GM20000 (cell line): Measurements from ENCODE around the gene RFX8.

ENCODE experiments used
- DNase-seq: peaks from one replicate; pipeline ENCODE4 v3.0.0; 2012; ENCODE audit warnings: low spot score
- TF ChIP-seq, protein P1 (sequence below): IDR thresholded peaks from 2 replicates; pipeline ENCODE4 v1.5.1; 2012; ENCODE audit warnings: mild to moderate bottlenecking, control low read depth; ENCODE audit errors: extremely low read depth, missing control alignments

Gene RFX8

DNA sequence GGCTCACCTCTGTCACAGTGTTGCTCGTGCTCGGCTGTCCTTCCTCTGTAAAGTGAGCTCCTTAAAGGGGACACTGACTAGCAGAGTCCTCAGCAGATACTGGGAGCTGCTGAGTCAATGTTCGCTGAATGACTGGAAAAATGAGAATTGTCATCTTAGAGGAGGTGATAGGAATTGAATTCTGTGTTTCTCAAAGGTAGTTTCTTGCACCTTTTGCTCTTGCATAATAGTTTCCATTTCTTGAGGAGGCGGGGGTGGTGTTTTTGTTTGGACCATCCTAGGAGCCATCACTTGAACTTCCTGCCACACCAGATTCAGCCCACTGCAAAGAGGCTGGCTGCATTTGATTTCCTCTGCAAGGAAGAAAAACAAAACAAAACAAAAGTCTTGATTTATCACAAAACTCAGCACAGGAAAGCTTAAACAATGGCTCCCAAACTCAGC, 11.4 kb upstream of the RFX8 start:
- TF ChIP-seq, protein P1, sequence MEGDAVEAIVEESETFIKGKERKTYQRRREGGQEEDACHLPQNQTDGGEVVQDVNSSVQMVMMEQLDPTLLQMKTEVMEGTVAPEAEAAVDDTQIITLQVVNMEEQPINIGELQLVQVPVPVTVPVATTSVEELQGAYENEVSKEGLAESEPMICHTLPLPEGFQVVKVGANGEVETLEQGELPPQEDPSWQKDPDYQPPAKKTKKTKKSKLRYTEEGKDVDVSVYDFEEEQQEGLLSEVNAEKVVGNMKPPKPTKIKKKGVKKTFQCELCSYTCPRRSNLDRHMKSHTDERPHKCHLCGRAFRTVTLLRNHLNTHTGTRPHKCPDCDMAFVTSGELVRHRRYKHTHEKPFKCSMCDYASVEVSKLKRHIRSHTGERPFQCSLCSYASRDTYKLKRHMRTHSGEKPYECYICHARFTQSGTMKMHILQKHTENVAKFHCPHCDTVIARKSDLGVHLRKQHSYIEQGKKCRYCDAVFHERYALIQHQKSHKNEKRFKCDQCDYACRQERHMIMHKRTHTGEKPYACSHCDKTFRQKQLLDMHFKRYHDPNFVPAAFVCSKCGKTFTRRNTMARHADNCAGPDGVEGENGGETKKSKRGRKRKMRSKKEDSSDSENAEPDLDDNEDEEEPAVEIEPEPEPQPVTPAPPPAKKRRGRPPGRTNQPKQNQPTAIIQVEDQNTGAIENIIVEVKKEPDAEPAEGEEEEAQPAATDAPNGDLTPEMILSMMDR = no peak
- DNase-seq = no peak

DNA sequence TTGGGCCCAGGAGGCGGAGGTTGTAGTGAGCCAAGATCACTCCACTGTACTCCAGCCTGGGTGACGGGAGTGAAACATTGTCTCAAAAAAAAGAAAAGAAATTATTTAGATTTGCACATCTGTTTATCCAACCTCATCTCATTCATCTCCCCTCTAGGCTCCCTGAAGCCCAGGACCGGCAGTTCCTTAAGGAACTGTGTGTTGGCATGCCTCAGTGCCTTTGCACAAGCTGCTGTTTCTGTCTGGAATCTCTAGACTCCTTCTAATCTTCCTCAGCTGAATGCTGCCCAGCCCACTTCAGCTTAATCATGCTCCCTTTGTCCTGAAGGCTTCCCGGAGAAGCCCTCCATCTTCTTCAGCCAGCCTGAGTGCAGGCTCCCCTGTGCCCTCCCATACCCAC, 10.9 kb upstream of the RFX8 start:
- TF ChIP-seq, protein P1 = no peak
- no peak for DNase-seq

DNA sequence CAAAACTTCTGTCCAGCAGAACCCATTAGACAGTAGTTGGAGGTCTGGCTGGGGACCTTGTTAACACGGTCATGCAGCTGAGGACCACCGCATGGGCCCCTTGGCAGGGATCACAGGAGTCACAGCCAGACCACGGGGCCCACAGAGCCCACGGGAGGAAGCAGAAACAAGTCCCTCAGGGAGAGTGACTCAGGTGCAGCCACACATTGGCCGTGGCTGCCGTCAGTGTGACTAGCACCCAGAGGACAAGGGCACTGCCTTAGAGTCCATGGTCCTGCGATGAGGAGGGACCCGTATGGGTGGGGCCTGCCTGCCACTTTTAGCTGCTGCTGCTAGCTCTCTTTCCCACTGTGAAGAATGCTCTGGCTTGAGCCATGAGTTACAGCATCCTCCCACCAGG, 5.9 kb upstream of the RFX8 start:
- TF ChIP-seq, protein P1 = no peak

DNA sequence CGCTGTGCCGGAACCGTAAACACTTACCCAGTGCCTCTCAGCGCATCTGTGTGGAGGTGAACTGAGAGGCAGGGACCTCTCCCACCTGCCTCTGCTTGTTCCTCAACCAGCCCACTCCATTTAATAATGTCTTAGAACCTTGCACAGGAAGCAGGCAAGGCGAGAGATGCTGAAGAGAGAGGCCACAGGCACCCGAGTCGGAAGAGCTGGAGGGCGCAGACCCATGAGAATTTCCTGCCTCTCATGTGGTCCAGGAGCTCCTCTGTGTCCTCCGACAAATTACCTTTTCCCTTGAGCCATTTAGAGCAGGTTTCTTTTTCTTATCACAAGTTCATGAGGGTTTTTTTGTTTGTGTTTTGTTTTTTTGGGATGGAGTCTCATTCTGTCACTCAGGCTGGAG, 4.9 kb upstream of the RFX8 start:
- TF ChIP-seq, protein P1 = no peak

More for the DNA sequence above, 5.9 kb upstream of the RFX8 start:
- DNase-seq = no peak

DNA sequence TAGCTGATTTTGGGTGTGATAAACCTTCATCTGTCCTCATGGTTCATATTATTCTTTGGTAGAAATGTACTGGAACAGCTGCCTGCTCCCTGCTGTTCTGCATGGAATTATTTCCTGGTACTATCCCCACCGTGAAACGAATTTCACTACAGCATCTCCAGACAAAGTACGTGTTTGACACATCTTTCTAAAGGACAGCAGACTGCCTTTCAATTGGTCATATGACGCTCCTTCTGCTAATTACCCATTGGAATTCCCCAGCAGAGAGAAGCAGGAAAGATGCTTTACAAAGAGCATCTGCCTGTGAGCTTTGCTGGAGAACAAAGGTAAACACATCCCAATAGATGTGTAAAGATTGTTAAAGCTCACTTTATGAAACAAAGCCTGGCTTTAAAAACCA, 4.4 kb upstream of the RFX8 start:
- TF ChIP-seq, protein P1 = no peak
- DNase-seq = no peak

More for the DNA sequence above, 4.9 kb upstream of the RFX8 start:
- no peak for DNase-seq

DNA sequence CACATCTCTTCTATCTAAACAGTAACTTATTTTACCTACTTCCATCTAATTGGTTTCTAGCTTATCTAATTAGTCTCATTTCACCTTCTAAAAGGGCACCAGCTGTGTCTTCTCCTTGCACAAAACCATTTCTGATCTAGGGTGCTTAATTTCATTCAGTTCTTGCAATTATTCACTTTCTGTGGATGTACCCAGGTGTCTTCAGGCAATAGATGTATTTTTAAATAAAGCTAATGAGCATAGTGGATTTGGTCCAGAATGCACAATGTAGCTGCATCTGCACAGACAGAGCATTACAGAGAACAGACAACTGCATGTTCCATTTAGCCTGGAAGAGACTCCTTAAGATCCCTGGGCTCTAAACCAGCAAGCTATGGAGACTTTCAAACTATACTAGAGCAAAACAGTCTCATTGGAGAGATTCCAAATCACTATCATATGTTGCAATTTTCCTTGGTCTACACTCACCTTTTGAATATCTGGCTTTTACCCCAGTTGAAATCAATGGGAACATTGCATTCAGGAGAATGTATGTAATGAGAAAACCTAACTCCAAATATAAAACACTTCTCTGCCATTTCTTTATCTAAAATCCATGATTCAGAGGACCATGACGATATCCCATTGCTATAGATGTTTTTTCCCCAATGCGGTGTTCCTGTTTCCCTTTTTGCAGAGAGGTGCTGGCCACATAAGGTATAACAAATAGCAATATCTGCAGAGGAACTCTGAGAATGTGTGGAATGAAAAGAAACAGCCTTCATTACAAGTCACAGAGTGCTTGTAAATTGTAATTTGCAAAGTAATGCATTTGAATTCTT, 3.5 kb upstream of the RFX8 start:
- DNase-seq = no peak
- TF ChIP-seq, protein P1 = no peak

DNA sequence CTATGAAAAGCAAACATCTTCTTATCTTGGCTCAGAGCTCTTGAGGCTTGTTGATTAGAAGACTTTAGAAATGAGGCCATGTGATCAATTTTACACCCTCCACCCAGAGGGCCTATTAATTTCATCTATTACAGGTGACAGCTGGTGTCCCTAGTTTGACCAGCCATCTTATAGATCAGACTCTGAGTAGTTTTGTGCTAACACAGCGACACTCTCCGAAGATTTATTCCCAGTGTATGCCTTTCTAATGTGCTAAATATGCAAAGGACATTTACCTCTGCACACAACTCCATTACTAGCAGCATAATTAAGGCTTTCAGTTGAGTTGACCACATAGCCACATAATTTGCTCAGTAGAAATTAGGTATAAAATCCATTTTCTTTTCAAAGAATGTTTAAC, 2.6 kb upstream of the RFX8 start:
- DNase-seq = no peak
- TF ChIP-seq, protein P1 = no peak
